ENCODE data around the gene SKIDA1.

The SKIDA1 gene

GRCh38 chr10:21522631-21523406 lies 2.7 kb downstream of the SKIDA1 start:
- no peak overlapping the region for H3K4me3 ChIP-seq (ENCODE audit: low read depth, low read length)
- no peak for TF ChIP-seq CTCF (IDR thresholded peaks at IDR 0.05; ENCODE audit: borderline replicate concordance, insufficient read depth, low read depth, low read length)

GRCh38 chr10:21521751-21522533 lies 3.5 kb downstream of the SKIDA1 start:
- H3K4me3 ChIP-seq (ENCODE audit: low read depth, low read length) = no peak overlapping the region
- no peak for TF ChIP-seq CTCF (IDR thresholded peaks at IDR 0.05; ENCODE audit: borderline replicate concordance, insufficient read depth, low read depth, low read length)

- H3K4me3 ChIP-seq (ENCODE audit: low read depth, low read length) = no peak overlapping the region
- no peak for TF ChIP-seq CTCF (IDR thresholded peaks at IDR 0.05; ENCODE audit: borderline replicate concordance, insufficient read depth, low read depth, low read length)
Measured at GRCh38 chr10:21520949-21521348, 4.5 kb downstream of the SKIDA1 start.

GRCh38 chr10:21520509-21520908 lies 5.0 kb downstream of the SKIDA1 start:
- no peak overlapping the region for H3K4me3 ChIP-seq (ENCODE audit: low read depth, low read length)
- TF ChIP-seq CTCF (IDR thresholded peaks at IDR 0.05; ENCODE audit: borderline replicate concordance, insufficient read depth, low read depth, low read length) = no peak

- peak overlapping the region; percentile 42 for H3K4me3 ChIP-seq (ENCODE audit: low read depth, low read length)
- TF ChIP-seq CTCF (IDR thresholded peaks at IDR 0.05; ENCODE audit: borderline replicate concordance, insufficient read depth, low read depth, low read length) = no peak
Measured at GRCh38 chr10:21519941-21520436, 5.5 kb downstream of the SKIDA1 start.

GRCh38 chr10:21519397-21519933 lies 6.0 kb downstream of the SKIDA1 start:
- H3K4me3 ChIP-seq (ENCODE audit: low read depth, low read length) = peak overlapping the region; percentile 42
- no peak for TF ChIP-seq CTCF (IDR thresholded peaks at IDR 0.05; ENCODE audit: borderline replicate concordance, insufficient read depth, low read depth, low read length)
